Adipocyte (in vitro differentiated cells): ENCODE data around the gene DEPDC4.
"Not testable (repeated sequence)": the region's sequence is repeated elsewhere in the genome, so short reads cannot be mapped to it uniquely, and the experiment has no call there.

Experiments used
- DNase-seq: peaks from one replicate; pipeline ENCODE4 v3.0.0-alpha.2; 2015; ENCODE audit warnings: low read depth
- H3K27me3 ChIP-seq: replicated peaks from 2 replicates; pipeline ENCODE4 v1.7.0; 2013; ENCODE audit warnings: mild to moderate bottlenecking, low read length, moderate library complexity; ENCODE audit not compliant: control insufficient read depth, insufficient read depth
- H3K36me3 ChIP-seq: 2 replicates; pipeline ENCODE4 v1.7.0; 2013; ENCODE audit warnings: low read length, mild to moderate bottlenecking, moderate library complexity; ENCODE audit not compliant: control insufficient read depth, insufficient read depth, severe bottlenecking
- H3K4me1 ChIP-seq: 2 replicates; pipeline ENCODE4 v1.7.0; 2013; ENCODE audit warnings: mild to moderate bottlenecking, low read length, moderate library complexity; ENCODE audit not compliant: control insufficient read depth, insufficient read depth
- H3K4me3 ChIP-seq: 2 replicates; pipeline ENCODE4 v1.7.0; 2013; ENCODE audit warnings: mild to moderate bottlenecking, low read length, moderate library complexity
- H3K9ac ChIP-seq: 2 replicates; pipeline ENCODE4 v1.7.0; 2013; ENCODE audit warnings: mild to moderate bottlenecking, low read length, moderate library complexity
- H3K9me3 ChIP-seq: 2 replicates; pipeline ENCODE4 v1.7.0; 2013; ENCODE audit warnings: mild to moderate bottlenecking, low read length, moderate library complexity; ENCODE audit not compliant: control insufficient read depth

Gene DEPDC4

DNA sequence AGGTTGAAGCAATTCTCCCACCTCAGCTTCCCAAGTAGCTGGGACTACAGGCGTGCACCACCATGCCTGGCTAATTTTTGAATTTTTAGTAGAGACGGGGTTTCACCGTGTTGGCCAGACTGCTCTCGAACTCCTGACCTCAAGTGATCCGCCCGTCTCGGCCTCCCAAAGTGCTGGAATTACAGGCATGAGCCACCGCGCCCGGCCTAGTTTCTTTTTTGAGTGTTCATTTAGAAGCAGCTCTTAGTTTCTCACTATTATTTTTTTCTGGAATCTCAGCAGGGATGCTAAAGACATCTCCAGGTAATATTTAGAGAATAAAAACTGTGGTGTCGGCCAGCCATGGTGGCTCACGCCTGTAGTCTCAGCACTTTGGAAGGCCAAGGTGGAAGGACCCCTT lies 17.7 kb upstream of the DEPDC4 start:
- H3K9me3 ChIP-seq, H3K9ac ChIP-seq, H3K4me3 ChIP-seq, H3K27me3 ChIP-seq, DNase-seq: not testable (repeated sequence)
- Histone ChIP-seq H3K4me1 (peaks cover 11% of the 10 kb centered on the region), H3K36me3 (peaks cover 23% of the 10 kb centered on the region)

DNA sequence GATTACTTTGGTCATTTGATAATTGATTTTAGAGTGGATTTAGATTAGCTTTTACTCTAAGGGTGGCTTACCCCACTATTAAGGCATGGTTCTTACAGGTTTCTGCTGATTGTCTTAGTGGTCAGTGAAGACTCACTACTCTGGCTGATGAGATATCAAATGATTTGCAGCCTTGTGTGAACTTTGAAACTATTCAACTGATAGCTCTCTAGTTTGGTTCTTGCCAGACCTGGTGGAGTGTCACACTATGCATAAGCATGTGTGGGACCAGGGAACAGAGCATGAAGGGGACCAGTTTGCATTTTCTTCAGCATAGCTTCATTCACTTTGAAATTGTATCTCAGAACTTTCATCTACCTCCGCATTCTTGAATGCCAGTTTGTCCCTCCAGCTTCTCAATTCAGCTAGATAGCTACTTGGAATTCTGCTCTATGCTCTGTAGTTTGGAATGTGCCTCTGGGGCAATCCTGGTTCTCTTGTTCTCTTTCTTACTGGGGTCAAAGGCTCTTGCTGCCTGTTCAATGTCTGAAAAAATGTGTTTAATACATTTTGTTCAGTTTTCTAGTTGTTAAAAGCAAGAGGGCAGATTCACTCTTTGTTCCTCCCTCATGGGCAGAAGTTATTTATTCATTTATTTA lies 12.8 kb upstream of the DEPDC4 start:
- Histone ChIP-seq H3K9ac (no peak overlapping the region), H3K4me1 (peaks cover 14% of the 10 kb centered on the region), H3K9me3 (no peaks in the 10 kb centered on the region), H3K4me3 (no peak overlapping the region), H3K27me3 (no peaks in the 10 kb centered on the region), H3K36me3 (peaks cover 12% of the 10 kb centered on the region)
- peak; percentile 55 for DNase-seq

DNA sequence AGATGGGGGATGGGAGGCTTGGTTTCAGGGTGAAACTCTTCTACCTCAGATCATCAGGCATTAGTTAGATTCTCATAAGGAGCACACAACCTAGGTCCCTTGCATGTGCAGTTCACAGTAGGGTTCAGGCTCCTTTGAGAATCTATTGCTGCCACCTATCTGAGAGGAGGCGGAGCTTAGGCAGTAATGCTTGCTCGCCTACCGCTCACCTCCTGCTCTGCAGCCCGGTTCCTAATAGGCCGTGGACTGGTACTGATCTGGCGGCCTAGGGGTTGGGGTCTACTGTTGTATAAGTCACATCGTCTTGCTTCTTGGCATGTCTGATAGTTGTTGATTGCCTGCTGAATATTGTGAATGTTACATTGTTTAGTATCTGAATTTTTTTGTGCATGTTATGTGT lies 12.3 kb upstream of the DEPDC4 start:
- Histone ChIP-seq H3K27me3 (no peaks in the 10 kb centered on the region), H3K36me3 (peaks cover 8% of the 10 kb centered on the region), H3K9ac (no peak overlapping the region), H3K9me3 (no peaks in the 10 kb centered on the region), H3K4me3 (no peak overlapping the region), H3K4me1 (peaks cover 16% of the 10 kb centered on the region)
- DNase-seq, result no peak

DNA sequence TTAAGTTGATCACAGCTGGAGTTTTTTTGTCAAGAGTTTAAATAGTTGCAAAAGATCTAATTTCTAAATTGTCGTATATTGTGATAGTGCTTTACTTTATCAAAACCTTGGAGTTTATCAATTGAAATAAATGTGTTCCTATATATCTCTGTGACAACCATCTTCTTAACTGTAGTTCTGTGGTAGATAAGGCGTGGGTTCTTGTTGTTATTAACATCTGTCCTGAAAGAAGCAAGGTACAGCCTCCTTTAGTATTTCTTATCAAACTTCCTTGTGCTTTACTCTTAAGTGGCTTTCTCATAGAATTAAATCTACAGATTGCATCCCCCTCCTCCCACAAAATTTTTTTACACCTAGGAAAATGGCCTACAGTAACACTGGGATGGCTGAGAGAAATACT lies 7.4 kb upstream of the DEPDC4 start:
- H3K4me1 ChIP-seq, result peaks cover 14% of the 10 kb centered on the region
- no peak overlapping the region for H3K9ac ChIP-seq
- no peaks in the 10 kb centered on the region for H3K9me3 ChIP-seq
- no peak for DNase-seq
- no peaks in the 10 kb centered on the region for H3K27me3 ChIP-seq
- no peaks in the 10 kb centered on the region for H3K36me3 ChIP-seq
- H3K4me3 ChIP-seq, result no peak overlapping the region

DNA sequence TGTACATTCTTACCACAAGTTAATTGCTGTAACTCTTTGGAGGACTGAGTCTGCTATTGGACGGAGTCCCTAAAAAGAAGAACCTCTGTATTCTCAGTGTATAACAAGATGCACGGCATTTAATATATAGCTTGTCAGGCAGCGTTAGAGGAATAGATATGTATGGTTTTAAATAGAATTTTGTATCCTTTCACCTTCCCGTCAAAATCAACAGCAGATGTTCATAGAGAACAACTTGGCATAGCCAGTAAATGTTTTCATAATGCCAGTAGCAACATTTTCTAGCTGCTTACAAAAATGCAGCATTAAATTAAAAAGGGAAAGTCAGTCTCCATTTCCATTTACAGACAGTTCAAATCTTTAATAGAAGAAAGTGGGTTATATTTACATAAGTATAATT lies 6.9 kb upstream of the DEPDC4 start:
- Histone ChIP-seq H3K4me1 (peaks cover 19% of the 10 kb centered on the region), H3K4me3 (no peak overlapping the region), H3K36me3 (no peaks in the 10 kb centered on the region), H3K9ac (no peak overlapping the region), H3K9me3 (no peaks in the 10 kb centered on the region), H3K27me3 (no peaks in the 10 kb centered on the region)
- DNase-seq, result peak; percentile 32

DNA sequence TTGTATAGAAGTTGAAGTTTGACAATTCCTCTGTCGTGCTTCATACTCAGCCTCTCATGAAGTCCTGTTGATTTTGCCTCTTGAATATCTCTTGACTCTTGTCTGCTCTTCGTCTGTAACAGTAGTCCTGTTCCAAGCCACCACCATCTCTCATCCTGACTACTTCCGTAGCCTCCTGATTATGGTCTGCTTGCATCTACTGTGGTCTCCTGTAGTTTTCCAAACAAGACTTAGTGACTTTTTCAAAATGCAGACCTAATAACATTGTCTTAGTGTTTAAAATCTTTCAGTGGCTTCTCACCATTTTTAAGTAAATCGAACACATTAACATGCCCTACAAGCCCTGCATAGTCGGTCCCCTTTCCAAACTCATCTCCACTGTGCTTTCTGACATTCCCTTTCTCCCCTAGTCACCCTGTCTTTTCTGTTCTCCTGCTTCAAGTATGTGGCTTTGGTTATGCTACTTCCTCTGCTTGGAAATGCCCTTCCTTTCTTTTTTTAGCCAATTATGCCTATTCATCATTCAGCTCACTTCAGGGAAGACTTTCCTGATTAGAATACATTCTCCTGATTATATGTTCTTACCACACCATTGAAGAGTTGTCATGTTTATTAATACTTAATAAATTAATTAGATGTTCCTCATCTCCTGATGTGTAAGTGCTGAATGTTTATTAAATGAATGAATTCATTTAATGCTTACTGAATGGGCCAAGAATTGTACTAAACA lies 2.1 kb upstream of the DEPDC4 start:
- Histone ChIP-seq H3K9me3 (no peaks in the 10 kb centered on the region), H3K4me3 (peak overlapping the region; percentile 94)
- DNase-seq, result peak; percentile 22

DNA sequence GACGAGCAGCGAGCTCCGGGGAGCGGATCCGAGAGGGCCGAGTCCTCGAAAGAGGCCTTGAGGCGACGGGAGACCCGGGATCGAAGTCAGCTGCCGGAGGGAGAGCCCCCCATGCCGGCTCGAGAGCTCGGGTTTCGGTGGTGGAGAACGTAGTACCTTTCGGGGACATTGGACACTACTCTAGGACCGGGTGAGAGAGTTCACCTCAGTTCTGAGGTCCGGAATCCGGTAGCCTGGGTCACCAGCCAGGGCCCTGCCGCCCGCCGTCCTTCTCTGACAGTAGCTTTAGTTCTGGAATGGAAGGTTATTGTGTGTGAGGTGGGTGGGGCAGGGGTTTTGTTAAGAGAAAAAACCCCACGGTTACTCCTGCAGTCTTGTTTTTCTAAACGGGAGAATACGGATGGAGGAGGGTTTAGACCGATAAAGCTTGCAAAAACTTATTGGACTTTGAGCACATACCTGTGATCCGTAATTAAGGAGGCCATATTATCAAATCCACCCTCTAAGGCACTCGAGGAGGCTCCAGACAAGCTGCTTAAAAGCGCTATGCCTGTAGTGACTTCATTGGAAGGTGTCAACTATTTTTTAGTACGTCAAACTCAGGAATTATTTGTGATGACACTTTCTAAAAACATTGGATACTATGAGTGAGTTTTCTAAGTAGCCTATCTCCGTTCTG lies 863 bp upstream of the DEPDC4 start:
- DNase-seq, result peak; percentile 68
- H3K36me3 ChIP-seq, result no peaks in the 10 kb centered on the region
- no peaks in the 10 kb centered on the region for H3K27me3 ChIP-seq
- peak overlapping the region; percentile 94 for H3K4me3 ChIP-seq
- H3K4me1 ChIP-seq, result peaks cover 23% of the 10 kb centered on the region
- H3K9ac ChIP-seq, result peak overlapping the region; percentile 89
- H3K9me3 ChIP-seq, result no peaks in the 10 kb centered on the region

More for the DNA sequence above, 2.1 kb upstream of the DEPDC4 start:
- Histone ChIP-seq H3K4me1 (peaks cover 29% of the 10 kb centered on the region), H3K27me3 (no peaks in the 10 kb centered on the region), H3K9ac (peak overlapping the region; percentile 89), H3K36me3 (no peaks in the 10 kb centered on the region)

DNA sequence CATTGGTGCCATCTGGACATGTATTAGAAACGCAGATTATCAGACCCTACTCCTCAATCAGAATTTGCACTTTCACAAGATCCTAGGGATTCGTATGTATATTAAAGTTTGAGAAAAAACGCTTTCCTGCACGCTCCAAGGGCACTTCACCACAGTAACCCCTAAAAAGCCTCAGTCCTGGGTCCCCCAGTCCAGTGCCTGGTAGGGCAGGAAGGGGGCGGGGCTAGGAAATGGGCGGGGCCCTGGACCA lies 369 bp downstream of the DEPDC4 start:
- no peaks in the 10 kb centered on the region for H3K9me3 ChIP-seq
- no peaks in the 10 kb centered on the region for H3K27me3 ChIP-seq
- no peaks in the 10 kb centered on the region for H3K36me3 ChIP-seq
- DNase-seq, result peak; percentile 93
- peaks cover 23% of the 10 kb centered on the region for H3K4me1 ChIP-seq
- peak overlapping the region; percentile 89 for H3K9ac ChIP-seq
- peak overlapping the region; percentile 94 for H3K4me3 ChIP-seq

DNA sequence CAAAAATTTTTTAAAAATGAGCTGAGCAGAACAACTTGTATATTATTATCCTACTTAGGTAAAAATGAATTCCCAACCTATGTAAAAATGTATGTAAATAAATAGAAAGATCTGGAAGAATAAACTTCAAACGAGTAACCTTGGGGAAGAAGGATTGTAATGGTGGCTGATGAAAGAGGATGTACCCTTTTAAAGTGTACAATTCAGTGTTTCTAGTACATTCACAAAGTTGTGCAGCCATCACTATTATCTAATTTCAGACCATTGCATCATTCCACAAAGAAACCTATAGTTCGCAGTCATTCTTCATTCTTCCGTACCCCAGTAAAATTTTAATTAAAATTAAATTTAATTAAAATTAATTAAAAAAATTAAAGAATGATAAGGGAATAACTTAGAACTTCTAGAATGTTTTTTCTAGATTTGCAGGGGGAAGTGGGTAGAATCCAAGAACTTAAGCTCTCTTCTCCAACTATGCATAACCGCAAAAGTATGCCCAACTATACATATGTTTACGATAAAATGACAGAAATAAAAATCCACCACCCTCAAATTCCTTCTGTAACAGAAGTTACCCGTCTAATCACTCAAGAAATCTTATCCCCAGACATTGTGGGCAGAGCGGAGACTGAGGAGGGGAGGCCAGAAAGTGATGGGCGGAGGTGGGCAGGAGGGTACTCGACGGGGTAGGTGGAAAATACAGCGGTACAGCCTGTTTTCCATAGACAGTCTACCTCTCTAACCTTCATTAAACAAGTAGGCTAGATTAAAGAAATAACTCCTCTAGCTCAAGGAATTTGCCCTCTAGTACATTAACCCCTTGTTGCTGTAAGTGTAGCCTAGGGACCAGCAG lies 921 bp downstream of the DEPDC4 start:
- H3K9me3 ChIP-seq, result no peaks in the 10 kb centered on the region
- H3K9ac ChIP-seq, result peak overlapping the region; percentile 89
- no peaks in the 10 kb centered on the region for H3K36me3 ChIP-seq
- H3K4me3 ChIP-seq, result peak overlapping the region; percentile 94
- DNase-seq, result no peak
- peaks cover 23% of the 10 kb centered on the region for H3K4me1 ChIP-seq
- no peaks in the 10 kb centered on the region for H3K27me3 ChIP-seq

DNA sequence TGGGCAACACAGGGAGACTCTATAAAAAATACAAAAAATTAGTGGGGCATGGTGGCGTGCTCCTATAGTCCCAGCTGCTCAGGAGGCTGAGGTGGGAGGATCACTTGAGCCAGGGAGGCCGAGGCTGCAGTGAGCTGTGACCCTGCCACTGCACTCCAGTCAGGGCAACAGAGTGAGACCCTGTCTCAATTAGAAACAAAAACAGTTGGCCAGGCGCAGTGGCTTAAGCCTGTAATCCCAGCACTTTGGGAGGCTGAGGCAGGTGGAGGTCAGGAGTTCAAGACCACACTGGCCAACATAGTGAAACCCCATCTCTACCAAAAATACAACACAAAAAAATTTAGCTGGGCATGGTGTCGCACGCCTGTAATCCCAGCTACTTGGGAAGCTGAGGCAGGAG lies 1.8 kb downstream of the DEPDC4 start:
- H3K27me3 ChIP-seq, H3K9ac ChIP-seq, DNase-seq, H3K36me3 ChIP-seq, H3K4me3 ChIP-seq, H3K9me3 ChIP-seq: not testable (repeated sequence)
- peaks cover 23% of the 10 kb centered on the region for H3K4me1 ChIP-seq

DNA sequence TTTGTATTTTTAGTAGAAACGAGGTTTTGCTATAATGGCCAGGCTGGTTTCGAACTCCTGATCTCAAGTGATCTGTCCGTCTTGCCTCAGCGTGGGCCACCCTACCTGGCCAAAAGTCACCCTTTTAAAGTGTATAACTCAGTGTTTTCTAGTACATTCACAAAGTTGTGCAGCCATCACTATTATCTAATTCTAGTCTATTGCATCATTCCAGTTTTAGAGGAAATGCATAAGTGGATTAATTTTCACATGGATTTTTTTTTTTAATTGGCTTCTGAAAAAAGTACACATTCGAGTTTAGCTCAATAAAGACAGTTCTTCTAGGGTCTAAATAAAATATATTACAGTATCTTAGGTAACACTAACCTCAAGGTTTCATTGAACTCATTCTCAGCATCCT lies 3.7 kb downstream of the DEPDC4 start:
- no peak for DNase-seq
- no peaks in the 10 kb centered on the region for H3K27me3 ChIP-seq
- no peaks in the 10 kb centered on the region for H3K36me3 ChIP-seq
- H3K9me3 ChIP-seq, result no peaks in the 10 kb centered on the region
- no peak overlapping the region for H3K9ac ChIP-seq
- no peak overlapping the region for H3K4me3 ChIP-seq
- peaks cover 7% of the 10 kb centered on the region for H3K4me1 ChIP-seq
